Stimulated activated CD8-positive, alpha-beta memory T cell treated with anti-CD3 and anti-CD28 coated beads, Interleukin-12 subunit alpha, Interleukin-12 subunit beta, amount 100 ng/mL, for 4 hours (primary cell): ENCODE data around the gene ELF2.
"Not testable (repeated sequence)": the region's sequence is repeated elsewhere in the genome, so short reads cannot be mapped to it uniquely, and the experiment has no call there.

Experiments used
- DNase-seq: peaks from one replicate; pipeline ENCODE4 v3.0.0-alpha.2; 2020; ENCODE audit warnings: low read depth

ELF2 gene

DNA sequence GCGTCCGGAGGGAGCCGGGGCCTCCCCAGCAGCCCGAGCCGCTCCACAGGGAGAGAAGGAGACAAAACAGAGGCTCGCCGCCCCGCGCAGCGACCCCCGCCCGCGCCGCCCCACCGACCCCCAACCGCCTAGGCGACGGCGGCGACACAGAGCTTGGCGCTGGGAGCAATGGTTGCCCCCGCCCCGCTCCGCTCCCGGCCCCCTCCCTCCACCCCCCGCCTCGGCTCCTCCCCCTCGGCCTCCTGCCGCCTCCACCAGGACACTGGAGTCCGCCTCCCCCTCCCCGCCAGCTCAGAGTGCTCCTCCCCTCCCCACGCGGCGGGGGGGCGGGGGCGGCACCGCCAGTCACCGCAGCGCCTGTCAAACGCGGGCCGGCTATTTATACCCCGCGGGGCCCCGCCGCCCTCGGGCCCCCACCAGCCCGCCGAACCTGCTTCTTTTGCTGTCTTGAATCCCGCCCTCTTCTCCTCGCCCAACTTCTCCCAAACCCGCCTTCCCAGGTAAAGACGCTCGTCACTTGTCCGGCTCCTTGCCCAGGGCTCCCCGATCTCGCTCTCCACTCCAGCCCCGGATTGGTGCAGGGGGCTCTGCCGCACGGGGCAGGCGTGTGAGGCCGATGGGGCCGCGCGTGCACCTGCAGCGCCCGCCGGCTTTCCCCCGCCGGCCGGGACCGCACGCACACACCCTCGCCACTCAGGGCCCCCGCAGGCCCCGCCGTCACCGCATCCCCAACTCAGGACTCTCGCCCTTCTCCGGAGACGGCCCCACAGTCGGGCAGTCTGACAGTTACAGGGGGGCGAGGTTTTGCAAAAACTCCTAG is at the start of gene ELF2:
Gene ELF2 (minus strand): TSS at position 170 of the 820 bp plus-strand sequence. CDS start 39,517 bp downstream, outside the sequence.
- peak; percentile 84 for DNase-seq

DNA sequence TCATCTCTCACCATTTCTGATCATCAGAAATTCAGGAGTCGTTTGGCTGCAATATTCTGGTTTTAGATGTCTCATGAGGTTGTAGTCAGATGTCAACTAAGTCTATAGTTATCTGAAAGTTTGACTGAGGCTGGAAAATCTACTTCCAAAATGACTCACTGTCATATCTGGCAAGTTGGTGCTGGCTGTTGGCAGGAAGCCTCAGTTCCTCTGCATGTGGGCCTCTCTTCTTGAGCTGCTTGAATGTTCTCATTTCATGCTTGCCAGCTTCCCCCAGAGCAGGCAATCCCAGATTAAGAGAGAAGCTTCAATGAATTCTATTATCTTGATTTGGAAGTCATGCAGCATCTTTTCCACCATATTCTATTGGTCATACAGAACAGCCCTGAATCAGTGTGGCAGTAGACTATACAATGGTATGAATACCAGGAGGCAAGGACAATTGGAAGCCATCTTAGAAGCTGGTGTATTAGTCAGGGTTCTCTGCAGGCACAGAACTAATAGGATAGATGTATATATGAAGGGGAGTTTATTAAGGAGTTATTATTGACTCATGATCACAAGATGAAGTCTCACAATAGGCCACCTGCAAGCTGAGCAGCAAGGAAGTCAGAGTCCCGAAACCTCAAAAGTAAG is 46.8 kb upstream of the ELF2 start:
- DNase-seq = no peak

DNA sequence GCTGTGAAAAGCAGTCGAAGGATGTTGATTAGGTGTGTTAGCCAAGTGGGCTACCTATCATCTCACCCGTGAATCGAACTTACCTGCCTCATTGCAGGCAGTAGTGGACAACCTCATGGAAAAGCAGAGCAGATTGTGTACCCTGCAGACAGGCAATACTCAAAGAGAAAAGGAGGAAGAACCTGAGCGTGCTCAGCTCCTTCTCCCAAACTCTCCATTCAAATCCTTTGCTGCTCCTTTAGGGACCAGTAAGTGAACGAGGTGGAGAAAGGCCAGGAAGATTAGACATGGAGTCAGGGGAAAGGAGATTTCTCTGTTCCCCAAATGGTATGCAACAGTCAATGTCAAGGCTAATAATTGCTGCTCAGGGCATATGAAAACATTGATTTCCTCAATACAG is 45.2 kb upstream of the ELF2 start:
- no peak for DNase-seq

DNA sequence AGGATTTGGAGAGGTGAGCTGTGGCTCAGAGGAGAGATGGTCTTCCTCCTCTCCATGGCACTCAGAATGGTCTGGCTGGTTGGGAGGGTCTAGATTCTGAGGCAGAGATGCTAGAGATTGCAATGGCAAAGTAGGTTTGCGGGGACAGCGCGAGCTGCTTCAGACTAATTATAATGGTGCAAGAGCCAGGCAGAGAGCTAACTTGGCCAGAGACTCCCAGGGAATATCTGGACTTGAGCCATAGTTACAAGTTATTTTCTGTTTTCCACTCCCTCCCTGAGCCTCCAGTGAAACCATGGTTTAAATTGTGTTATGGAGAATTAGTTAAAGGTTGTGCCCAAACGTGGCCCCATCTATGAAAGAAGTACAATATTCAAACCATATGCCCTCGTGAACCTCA is 44.7 kb upstream of the ELF2 start:
- DNase-seq = no peak

DNA sequence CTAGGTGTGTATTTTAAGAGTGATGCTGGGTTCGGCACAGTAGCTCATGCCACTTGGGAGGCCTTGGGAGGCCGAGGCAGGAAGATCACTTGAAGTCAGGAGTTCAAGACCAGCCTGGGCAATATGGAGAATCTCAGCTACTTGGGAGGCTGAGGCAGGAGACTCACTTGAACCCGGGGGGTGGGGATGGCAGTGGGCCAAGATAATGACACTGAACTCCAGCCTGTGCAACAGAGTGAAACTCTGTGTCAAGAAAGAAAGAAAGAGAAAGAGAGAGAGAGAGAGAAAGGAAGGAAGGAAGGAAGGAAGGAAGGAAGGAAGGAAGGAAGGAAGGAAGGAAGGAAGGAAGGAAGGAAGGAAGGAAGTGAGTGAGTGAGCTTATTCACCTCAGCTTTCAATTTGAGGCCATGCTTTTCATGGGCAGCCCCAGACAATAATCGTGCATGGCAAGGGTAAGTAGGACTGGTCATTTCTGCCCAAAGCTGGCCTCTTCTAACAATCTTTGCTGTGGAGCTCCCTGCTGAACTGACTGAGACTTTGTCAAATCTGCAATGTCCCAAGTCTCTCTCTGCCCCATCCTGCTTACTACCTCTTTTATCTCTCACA is 42.5 kb upstream of the ELF2 start:
- DNase-seq = no peak

DNA sequence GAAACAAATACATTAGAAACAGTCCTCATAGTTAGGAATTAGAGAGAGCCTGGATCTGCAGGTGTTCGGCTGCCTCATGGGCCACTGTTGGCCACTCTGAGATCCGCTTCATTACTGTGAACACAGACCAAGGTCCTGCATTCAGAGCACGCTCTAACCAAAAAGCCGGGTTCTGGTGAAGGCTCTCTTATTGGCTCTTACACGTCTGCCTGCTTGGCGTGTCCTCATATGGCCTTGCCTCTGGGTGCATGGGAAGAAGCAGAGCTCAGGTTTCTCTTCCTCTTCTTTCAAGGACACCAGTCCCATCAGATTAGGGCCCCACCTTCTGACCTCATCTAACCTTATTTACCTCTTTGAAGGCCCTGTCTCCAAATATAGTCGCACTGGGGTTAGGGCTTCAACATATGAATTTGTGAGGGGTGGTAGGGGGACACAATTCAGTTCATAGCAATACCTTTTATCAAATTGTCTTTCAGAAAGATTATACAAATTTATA is 37.1 kb upstream of the ELF2 start:
- no peak for DNase-seq

DNA sequence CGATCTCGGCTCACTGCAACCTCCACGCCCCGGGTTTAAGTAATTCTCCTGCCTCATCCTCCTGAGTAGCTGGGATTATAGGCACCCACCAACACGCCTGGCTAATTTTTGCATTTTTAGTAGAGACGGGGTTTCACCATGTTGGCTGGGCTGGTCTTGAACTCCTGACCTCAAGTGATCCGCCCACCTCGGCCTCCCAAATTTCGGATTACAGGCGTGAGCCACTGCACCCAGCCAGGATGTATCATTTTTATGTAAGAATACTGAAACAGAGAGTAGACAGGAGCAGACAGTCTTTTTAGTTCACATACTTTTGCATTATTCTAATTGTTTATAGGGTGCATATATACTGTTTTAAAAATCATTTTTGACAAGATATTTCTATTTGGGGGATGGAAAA is 36.6 kb upstream of the ELF2 start:
- not testable (repeated sequence) for DNase-seq

DNA sequence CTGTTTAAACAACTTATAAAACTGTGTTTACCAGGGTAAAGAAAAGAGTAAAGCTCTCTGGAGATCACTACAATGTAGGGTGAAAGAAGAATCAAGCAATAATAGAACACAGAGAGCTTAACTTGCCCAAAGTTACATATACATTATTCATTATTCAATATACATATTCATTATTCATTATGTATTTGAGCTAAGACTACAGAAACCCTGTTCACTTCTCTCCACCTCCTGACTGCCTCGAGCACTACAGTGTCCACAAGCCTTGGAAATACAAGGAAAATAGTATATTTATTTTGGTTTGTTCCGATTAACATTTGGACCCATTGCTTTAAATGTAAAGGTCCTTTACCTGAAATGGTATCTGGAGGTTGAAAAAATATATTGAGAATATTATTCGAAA is 35.9 kb upstream of the ELF2 start:
- DNase-seq = no peak

DNA sequence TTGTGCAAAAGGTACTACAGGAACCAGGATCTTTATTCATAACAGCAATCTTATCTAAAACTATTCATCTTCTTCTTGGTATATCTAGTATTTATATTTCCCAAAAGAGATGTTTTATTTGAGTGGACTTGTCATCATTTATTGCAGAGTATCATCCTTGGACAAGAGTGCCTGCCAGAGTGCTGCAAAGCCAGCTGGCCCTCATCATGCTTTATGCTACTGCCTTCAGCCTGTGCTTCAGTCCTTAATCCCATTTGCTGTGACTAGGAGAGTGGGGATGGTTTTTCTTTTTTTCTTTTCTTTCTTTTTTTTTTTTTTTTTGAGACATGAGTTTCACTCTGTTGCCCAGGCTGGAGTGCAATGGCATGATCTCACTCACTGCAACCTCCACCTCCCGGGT is 33.5 kb upstream of the ELF2 start:
- no peak for DNase-seq

DNA sequence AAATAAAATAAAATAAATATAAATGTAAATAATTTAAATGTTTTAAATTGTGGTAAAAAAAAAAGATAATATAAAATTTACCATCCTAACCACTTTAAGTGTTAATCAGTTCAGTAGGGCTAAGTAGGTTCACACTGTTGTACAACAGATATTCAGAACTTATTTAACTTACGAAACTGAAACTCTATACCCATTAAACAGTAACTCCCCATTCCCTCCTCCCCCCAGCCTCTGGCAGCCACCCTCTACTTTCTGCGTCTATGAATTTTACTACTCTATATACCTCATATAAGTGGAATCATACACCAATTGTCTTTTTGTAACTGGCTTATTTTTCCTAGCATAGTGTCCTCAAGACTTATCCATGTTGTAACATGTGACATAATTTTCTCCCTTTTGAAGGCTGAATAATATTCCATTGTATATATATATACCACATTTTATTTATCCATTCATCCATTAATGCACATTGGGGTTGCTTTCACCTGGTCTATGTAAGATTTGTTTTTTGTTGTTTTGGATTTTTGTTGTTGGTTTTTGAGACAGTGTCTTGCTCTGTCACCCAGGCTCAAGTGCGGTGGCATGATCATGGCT is 32.5 kb upstream of the ELF2 start:
- DNase-seq = no peak

DNA sequence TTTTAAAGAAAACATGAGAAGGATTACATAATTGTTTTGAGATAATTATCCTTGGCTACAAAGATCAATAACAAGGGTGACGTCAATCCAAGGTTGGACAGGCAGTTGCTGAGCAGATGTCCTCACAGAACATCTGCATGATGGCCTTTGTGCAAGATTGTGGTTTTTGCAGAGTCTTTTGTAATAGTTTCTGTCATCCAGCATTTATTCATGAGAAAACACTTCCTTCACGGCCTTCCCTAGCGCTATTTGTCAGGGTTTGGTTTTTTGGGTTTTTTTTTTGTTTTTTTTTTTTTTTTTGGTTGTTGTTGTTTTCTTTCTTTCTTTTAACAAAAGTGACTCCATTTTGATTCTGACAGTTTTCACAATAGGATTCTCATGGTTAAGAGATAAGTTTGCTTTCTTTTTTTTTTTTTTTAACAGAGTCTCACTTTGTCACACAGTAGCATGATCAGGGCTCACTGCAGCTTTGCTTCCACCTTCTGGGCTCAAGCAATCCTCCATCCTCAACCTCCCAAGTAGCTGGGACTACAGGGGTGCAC is 31.5 kb upstream of the ELF2 start:
- no peak for DNase-seq

DNA sequence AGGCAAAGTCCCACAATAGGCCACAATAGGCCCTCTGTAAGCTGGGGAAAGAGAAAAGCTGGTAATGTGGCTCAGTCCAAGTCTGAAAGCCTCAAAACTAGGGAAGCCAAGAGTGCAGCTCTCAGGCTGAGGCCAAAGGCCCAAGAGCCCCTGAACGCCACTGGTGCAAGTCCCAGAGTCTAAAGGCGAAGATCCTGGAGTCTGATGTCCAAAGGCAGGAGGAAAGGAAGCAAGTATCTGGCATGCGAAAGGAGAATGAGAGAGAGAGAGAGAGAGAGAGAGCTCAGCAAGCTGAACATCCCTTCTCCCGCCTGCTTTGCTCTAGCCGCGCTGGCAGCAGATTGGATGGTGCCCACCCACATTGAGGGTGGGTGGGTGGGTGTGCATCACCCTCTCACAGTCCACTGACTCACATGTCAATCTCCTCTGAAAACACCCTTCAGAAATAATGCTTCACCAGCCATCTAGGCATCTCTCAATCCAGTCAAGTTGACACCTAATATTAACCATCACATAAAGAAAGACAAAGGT is 30.9 kb upstream of the ELF2 start:
- DNase-seq = no peak

DNA sequence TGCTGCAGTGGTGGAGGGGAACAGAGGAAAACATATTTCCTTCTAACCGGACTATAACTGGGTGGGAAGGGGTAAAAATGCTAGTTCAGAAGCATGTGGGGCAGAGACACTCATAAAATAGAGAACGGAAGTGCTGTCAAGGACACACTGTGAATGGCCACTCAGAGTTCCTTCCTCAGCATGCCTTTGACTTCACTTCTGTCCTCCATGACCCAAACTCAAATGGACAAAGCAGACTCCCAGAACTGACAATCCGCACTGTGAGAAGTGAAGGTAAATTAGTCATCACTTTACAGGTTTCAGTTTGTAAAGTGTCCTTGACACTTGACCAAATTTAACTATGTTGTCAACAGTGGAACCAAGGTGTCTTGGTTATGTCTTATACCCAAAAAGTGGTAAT is 30.2 kb upstream of the ELF2 start:
- DNase-seq = no peak

DNA sequence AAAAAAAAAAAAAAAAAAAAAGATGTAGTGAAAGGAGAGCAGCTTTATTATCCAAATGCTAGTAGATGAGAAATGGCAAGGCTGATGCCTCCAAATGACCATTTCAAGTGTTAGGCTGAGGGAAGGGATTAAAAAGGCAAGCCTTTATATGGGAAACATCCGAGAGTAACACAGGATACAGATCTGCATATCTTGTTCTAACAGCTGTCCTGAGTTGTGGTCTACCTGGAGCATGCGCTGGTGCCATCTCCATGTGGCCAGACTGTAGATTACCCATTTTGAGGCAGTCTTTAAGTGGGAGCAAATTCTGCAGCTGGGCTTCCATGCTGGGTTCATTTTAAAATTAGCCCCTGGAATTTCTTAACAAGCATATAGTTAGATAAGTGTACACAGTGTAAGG is 26.0 kb upstream of the ELF2 start:
- no peak for DNase-seq

DNA sequence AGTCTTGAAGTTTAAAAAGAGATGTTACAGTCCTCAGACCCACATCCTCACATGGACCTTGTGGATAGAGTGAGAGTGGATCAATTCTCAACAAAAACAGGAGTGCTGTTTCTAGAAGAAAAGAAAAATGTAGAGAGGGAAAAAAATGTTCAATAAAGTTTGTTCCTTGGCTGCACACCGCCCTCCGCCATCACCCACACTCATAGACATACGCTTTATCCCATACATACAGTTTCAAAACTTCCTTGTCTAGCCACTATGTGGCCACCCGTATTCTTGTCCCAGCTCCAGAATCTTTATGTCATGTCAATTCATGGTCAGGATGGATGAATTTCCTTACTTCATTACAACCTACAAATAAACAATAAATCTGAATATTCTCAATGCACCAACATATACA is 23.5 kb upstream of the ELF2 start:
- DNase-seq = no peak

DNA sequence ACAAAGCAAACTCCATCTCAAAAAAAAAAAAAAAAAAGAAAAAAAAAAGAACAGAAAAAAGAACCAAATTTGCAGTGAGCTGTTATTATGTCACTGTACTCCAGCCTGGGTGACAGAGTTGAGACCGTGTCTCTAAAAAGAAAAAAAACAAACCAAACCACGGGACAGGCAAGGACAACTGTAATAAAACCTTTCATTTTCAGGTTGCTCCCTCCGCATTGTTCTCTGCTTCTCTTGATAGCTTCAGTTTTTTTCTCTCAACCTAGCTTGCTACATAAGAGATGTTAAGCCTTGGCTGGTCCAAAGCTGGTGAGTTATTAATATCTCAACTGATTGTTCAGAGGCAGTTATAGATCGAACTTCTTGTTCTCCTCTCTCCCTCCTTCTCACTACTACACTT is 23.1 kb upstream of the ELF2 start:
- DNase-seq = no peak

DNA sequence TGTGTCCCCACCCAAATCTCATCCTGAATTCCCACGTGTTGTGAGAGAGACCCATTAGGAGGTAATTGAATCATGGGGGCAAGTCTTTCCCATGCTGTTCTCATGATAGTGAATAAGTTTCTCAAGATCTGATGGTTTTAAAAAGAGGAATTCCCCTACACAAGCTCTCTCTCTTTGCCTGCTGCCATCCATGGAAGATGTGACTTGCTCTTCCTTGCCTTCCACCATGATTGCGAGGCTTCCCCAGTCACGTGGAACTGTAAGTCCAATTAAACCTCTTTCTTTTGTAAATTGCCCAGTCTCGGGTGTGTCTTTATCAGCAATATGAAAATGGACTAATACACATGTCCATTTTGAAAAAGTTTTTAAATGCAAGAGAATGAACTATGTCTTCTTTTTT is 20.2 kb upstream of the ELF2 start:
- not testable (repeated sequence) for DNase-seq

DNA sequence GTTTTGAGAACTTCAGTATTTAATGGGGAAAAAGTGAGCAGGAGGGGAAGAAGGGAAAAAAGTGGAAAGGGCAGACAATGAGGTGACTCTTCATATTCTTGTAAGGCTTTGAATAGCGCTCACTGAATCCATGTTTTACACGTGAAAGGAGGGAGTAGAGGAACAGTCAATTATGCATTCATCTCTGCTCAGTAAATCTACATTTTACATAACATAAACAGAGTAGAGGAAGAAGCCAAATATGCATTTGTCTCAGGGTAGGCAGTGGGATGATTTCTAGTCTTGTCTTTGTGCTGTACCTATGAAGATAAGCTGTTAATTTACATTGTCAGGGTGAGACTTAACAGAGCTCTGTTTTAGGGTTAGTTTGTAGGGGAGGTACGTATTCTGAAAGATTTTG is 19.4 kb upstream of the ELF2 start:
- no peak for DNase-seq

DNA sequence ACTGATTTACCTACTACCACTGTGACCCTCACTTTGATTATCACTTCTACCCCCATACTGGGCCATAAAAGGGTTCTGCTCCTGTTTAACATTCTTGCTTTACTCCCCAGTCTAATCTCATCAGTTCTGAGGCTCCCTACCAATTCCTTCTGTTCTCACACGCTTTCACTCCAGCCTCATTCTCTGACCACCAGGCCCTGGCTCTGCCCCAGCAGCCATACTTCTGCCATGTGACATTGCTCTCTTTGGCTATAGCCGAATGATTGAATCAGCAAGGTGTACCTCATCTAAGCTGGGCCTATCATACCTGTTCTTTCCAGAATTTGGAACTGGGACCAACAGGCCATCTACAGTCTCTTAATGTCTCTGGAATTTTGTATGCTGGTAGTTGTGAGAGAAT is 14.4 kb upstream of the ELF2 start:
- DNase-seq = no peak

DNA sequence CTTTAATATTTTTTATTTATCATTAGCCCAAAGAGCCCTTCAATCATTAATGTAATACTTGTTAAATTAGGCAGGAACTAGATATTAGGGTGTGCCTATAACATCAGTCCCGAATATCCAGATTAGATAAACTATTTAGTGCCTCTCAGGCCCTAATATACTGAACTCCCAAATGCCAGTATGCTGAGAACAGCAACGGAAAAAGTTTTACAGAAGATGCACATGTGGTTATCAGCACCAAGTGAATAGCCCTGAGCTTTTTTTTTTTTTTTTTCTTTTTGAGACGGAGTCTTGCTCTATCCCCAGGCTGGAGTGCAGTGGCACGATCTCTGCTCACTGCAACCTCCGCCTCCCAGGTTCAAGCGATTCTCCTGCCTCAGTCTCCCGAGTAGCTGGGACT is 13.0 kb upstream of the ELF2 start:
- DNase-seq = no peak

DNA sequence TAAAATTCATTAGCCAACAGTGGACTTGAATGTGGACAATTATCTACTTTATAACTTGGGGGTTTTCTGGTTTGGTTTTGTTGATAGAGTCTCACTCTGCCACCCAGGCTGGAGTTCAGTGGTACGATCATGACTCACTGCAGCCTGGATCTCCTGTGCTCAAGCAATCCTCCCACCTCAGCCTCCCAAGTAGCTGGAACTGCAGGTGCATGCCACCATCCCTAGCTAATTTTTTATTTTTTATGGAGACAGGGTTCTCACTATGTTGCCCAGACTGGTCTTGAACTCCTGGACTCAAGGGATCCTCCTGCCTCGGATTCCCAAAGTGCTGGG is 12.4 kb upstream of the ELF2 start:
- no peak for DNase-seq

DNA sequence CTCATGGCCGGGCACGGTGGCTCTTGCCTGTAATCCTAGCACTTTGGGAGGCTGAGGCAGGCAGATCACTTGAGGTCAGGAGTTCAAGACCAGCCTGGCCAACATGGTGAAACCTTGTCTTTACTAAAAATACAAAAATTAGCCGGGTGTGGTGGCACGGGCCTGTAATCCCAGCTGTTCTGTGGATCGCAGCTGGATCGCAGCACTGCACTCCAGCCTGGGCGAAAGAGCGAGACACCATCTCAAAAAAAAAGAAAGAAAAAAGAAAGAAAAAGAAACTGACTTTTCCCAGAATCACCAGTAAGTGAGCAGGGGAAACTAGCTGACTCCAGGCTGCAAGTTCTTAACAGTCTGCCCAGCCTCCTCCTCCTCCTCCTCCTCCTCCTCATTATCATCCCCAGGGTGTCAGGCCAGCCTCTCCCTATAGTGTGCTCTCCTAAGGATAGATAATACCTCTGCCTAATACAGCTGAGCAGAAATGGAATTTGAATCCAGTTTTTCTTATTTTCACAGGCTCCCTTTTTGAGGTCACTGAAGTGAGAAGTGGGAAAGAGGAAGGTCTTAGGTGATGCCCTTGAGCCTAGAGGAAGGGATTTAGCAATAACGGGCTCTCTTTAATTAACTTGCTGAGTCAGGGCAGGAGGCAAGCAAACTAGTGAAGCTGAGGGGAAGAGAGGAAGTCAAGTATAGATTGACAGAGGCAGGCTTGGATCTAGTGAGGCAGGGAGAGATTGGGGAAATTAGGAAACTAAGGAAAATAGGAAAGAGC is 11.8 kb upstream of the ELF2 start:
- DNase-seq = no peak
